ENCODE data around the gene AR. TPM values are rescaled to one million over a fixed set of nuclear protein-coding genes. Genes with fewer than 3 reads are reported as not detected.

AR gene
- total RNA-seq, 2 donors from 2014 or later = 1.5 to 2.2 TPM

DNA sequence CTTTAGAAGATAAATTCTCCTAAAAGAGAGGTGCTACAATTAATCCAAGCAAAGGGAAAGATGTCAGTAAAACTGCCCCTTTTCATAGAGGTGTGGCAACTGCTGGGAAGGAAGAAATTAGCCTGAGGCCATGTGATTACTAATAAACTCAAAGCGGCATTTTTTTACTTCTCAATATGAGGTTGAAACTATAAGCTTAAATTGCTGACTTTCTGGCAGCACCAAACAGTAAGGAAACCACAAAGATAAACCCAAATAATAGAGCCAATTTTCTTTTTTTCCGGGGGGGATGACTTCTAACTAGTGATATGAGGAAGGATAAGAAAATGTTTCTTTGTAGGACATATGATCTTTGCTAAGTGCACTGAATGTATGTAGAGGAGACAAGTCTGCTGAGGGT is 30.9 kb downstream of the AR start:
- Mint-ChIP-seq H3K27ac (no peak overlapping the region), H3K4me3 (no peak overlapping the region), H3K27me3 (ENCODE audit: insufficient read depth) (no peaks in the 10 kb centered on the region), H3K9me3 (peaks cover 24% of the 10 kb centered on the region), H3K4me1 (no peaks in the 10 kb centered on the region), H3K36me3 (ENCODE audit: low read depth) (no peaks in the 10 kb centered on the region)
- Histone ChIP-seq H3K4me3 (ENCODE audit: low read length) (no peak overlapping the region), H3K36me3 (ENCODE audit: control insufficient read depth, insufficient read depth, low read length) (no peaks in the 10 kb centered on the region), H3K27ac (ENCODE audit: low read depth, low read length) (no peak overlapping the region), H3K9ac (ENCODE audit: extremely low read depth, low read length, poor library complexity, severe bottlenecking) (no peak overlapping the region), H3K4me1 (ENCODE audit: control insufficient read depth, insufficient read depth, low read length) (no peaks in the 10 kb centered on the region), H3K27me3 (ENCODE audit: control insufficient read depth, insufficient read depth, low read length, poor library complexity, severe bottlenecking) (no peaks in the 10 kb centered on the region), H3K9me3 (ENCODE audit: control insufficient read depth, low read length) (no peaks in the 10 kb centered on the region)
- DNase-seq = no peak
- 100% methylated on average over 1 of the region's 2 CpGs; no CpG with 5 or more reads in 1 of the 2 experiments for WGBS, 2 experiments (ENCODE audit: insufficient coverage in 1 of 2, insufficient read length in 1 of 2)
- TF ChIP-seq, protein P1, sequence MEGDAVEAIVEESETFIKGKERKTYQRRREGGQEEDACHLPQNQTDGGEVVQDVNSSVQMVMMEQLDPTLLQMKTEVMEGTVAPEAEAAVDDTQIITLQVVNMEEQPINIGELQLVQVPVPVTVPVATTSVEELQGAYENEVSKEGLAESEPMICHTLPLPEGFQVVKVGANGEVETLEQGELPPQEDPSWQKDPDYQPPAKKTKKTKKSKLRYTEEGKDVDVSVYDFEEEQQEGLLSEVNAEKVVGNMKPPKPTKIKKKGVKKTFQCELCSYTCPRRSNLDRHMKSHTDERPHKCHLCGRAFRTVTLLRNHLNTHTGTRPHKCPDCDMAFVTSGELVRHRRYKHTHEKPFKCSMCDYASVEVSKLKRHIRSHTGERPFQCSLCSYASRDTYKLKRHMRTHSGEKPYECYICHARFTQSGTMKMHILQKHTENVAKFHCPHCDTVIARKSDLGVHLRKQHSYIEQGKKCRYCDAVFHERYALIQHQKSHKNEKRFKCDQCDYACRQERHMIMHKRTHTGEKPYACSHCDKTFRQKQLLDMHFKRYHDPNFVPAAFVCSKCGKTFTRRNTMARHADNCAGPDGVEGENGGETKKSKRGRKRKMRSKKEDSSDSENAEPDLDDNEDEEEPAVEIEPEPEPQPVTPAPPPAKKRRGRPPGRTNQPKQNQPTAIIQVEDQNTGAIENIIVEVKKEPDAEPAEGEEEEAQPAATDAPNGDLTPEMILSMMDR (conservative IDR thresholded peaks at IDR 0.05) = no peak

DNA sequence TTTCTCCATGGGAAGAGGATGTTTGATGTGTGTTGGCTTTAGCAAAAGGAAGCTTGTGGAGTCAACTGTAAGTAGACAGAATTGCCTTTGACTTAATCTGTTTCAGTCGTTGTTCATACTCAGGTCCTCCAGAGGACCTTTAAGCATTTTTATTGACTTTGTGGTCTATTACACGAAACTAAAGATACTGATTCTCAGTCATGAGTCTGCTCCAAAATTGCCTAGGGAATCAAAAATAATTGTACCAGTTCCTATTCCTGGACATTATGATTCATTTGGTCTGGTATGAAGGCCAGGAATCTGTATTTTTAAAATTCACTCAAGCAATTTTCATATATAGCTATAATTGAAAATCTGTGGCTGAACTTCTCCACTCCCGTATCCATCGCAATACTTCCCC is 38.6 kb downstream of the AR start:
- no peak overlapping the region for H3K27ac ChIP-seq (ENCODE audit: low read depth, low read length)
- H3K9ac ChIP-seq (ENCODE audit: extremely low read depth, low read length, poor library complexity, severe bottlenecking) = no peak overlapping the region
- no peaks in the 10 kb centered on the region for H3K36me3 ChIP-seq (ENCODE audit: control insufficient read depth, insufficient read depth, low read length)
- Mint-ChIP-seq H3K27ac (no peak overlapping the region), H3K27me3 (ENCODE audit: insufficient read depth) (peaks cover 5% of the 10 kb centered on the region), H3K36me3 (ENCODE audit: low read depth) (no peaks in the 10 kb centered on the region), H3K4me3 (no peak overlapping the region), H3K9me3 (peaks cover 23% of the 10 kb centered on the region), H3K4me1 (no peaks in the 10 kb centered on the region)
- H3K9me3 ChIP-seq (ENCODE audit: control insufficient read depth, low read length) = no peaks in the 10 kb centered on the region
- TF ChIP-seq, protein P1 (conservative IDR thresholded peaks at IDR 0.05) = no peak
- no peaks in the 10 kb centered on the region for H3K4me1 ChIP-seq (ENCODE audit: control insufficient read depth, insufficient read depth, low read length)
- DNase-seq = no peak
- WGBS, 2 experiments (ENCODE audit: insufficient coverage in 1 of 2, insufficient read length in 1 of 2) = 92% methylated on average over 2 of the region's 4 CpGs; no CpG with 5 or more reads in 1 of the 2 experiments
- H3K4me3 ChIP-seq (ENCODE audit: low read length) = no peak overlapping the region
- peaks cover 27% of the 10 kb centered on the region for H3K27me3 ChIP-seq (ENCODE audit: control insufficient read depth, insufficient read depth, low read length, poor library complexity, severe bottlenecking)

DNA sequence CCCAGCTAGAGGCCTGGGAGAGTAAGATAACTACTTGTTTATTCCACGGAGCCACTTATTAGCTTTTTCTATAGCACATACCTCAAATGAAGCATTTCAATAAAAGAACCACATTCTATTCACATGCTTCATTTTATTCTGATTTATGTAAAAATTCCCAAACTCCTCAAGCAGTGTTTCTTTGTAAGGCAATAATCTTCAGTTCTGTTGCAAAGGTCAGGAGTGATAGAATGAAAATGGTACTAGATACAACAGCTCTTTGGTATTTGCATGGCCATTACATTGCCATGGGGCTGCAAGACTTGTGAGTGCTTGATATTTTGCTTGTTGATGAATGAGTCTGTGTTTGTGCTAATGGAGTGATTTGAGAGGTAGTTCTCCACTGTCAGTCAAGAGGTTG is 39.4 kb downstream of the AR start:
- Histone ChIP-seq H3K4me1 (ENCODE audit: control insufficient read depth, insufficient read depth, low read length) (no peaks in the 10 kb centered on the region), H3K27ac (ENCODE audit: low read depth, low read length) (no peak overlapping the region), H3K36me3 (ENCODE audit: control insufficient read depth, insufficient read depth, low read length) (no peaks in the 10 kb centered on the region), H3K9ac (ENCODE audit: extremely low read depth, low read length, poor library complexity, severe bottlenecking) (no peak overlapping the region), H3K4me3 (ENCODE audit: low read length) (no peak overlapping the region), H3K9me3 (ENCODE audit: control insufficient read depth, low read length) (no peaks in the 10 kb centered on the region), H3K27me3 (ENCODE audit: control insufficient read depth, insufficient read depth, low read length, poor library complexity, severe bottlenecking) (peaks cover 27% of the 10 kb centered on the region)
- Mint-ChIP-seq H3K36me3 (ENCODE audit: low read depth) (no peaks in the 10 kb centered on the region), H3K27me3 (ENCODE audit: insufficient read depth) (peaks cover 5% of the 10 kb centered on the region), H3K9me3 (peaks cover 27% of the 10 kb centered on the region), H3K4me1 (no peaks in the 10 kb centered on the region), H3K4me3 (no peak overlapping the region), H3K27ac (no peak overlapping the region)
- TF ChIP-seq, protein P1 (conservative IDR thresholded peaks at IDR 0.05) = no peak
- no peak for DNase-seq
- 20% methylated on average over 1 of the region's 1 CpG; no CpG with 5 or more reads in 1 of the 2 experiments for WGBS, 2 experiments (ENCODE audit: insufficient coverage in 1 of 2, insufficient read length in 1 of 2)
